ENCODE results near the gene RAB7B.

Gene RAB7B

GRCh38 chr1:205951746-205952145 lies 51.4 kb downstream of the RAB7B start:
- Histone ChIP-seq H3K4me1 (ENCODE audit: control insufficient read depth in 5 of 5, insufficient read depth in 5 of 5, low read length in 5 of 5) (peaks cover 0 to 33% (median 16%) of the 10 kb centered on the region in 5 donors), H3K27me3 (ENCODE audit: control insufficient read depth in 5 of 5, insufficient read depth in 4 of 5, low read length in 5 of 5) (peaks cover 0 to 2% (median 0%) of the 10 kb centered on the region in 5 donors), H3K27ac (ENCODE audit: low read depth, low read length) (no peak overlapping the region), H3K36me3 (ENCODE audit: control insufficient read depth in 5 of 5, insufficient read depth in 5 of 5, low read length in 5 of 5) (no peaks in the 10 kb centered on the region), H3K9ac (ENCODE audit: low read length in 5 of 5) (no peak overlapping the region), H3K9me3 (ENCODE audit: control insufficient read depth in 5 of 5, low read length in 5 of 5) (no peaks in the 10 kb centered on the region), H3K4me3 (ENCODE audit: low read depth in 1 of 5, low read length in 5 of 5) (no peak overlapping the region)

GRCh38 chr1:205950826-205951549 lies 52.2 kb downstream of the RAB7B start:
- no peaks in the 10 kb centered on the region for H3K36me3 ChIP-seq (ENCODE audit: control insufficient read depth in 5 of 5, insufficient read depth in 5 of 5, low read length in 5 of 5)
- H3K4me3 ChIP-seq (ENCODE audit: low read depth in 1 of 5, low read length in 5 of 5), result no peak overlapping the region
- peaks cover 0 to 33% (median 16%) of the 10 kb centered on the region in 5 donors for H3K4me1 ChIP-seq (ENCODE audit: control insufficient read depth in 5 of 5, insufficient read depth in 5 of 5, low read length in 5 of 5)
- H3K9me3 ChIP-seq (ENCODE audit: control insufficient read depth in 5 of 5, low read length in 5 of 5), result no peaks in the 10 kb centered on the region
- H3K27me3 ChIP-seq (ENCODE audit: control insufficient read depth in 5 of 5, insufficient read depth in 4 of 5, low read length in 5 of 5), result peaks cover 0 to 6% (median 0%) of the 10 kb centered on the region in 5 donors
- H3K27ac ChIP-seq (ENCODE audit: low read depth, low read length), result no peak overlapping the region
- no peak overlapping the region for H3K9ac ChIP-seq (ENCODE audit: low read length in 5 of 5)

- H3K4me3 ChIP-seq (ENCODE audit: low read depth in 1 of 5, low read length in 5 of 5), result no peak overlapping the region
- peaks cover 0 to 33% (median 16%) of the 10 kb centered on the region in 5 donors for H3K4me1 ChIP-seq (ENCODE audit: control insufficient read depth in 5 of 5, insufficient read depth in 5 of 5, low read length in 5 of 5)
- no peaks in the 10 kb centered on the region for H3K36me3 ChIP-seq (ENCODE audit: control insufficient read depth in 5 of 5, insufficient read depth in 5 of 5, low read length in 5 of 5)
- no peak overlapping the region for H3K27ac ChIP-seq (ENCODE audit: low read depth, low read length)
- H3K27me3 ChIP-seq (ENCODE audit: control insufficient read depth in 5 of 5, insufficient read depth in 4 of 5, low read length in 5 of 5), result peaks cover 0 to 6% (median 0%) of the 10 kb centered on the region in 5 donors
- H3K9me3 ChIP-seq (ENCODE audit: control insufficient read depth in 5 of 5, low read length in 5 of 5), result no peaks in the 10 kb centered on the region
- H3K9ac ChIP-seq (ENCODE audit: low read length in 5 of 5), result no peak overlapping the region
Measured at GRCh38 chr1:205950280-205950679, 52.9 kb downstream of the RAB7B start.

- Histone ChIP-seq H3K27ac (ENCODE audit: low read depth, low read length) (no peak overlapping the region), H3K4me3 (ENCODE audit: low read depth in 1 of 5, low read length in 5 of 5) (no peak overlapping the region), H3K9ac (ENCODE audit: low read length in 5 of 5) (peak overlapping the region in 1 of 5 donors; percentile 11), H3K9me3 (ENCODE audit: control insufficient read depth in 5 of 5, low read length in 5 of 5) (no peaks in the 10 kb centered on the region), H3K36me3 (ENCODE audit: control insufficient read depth in 5 of 5, insufficient read depth in 5 of 5, low read length in 5 of 5) (no peaks in the 10 kb centered on the region), H3K27me3 (ENCODE audit: control insufficient read depth in 5 of 5, insufficient read depth in 4 of 5, low read length in 5 of 5) (peaks cover 0 to 6% (median 0%) of the 10 kb centered on the region in 5 donors), H3K4me1 (ENCODE audit: control insufficient read depth in 5 of 5, insufficient read depth in 5 of 5, low read length in 5 of 5) (peaks cover 0 to 33% (median 16%) of the 10 kb centered on the region in 5 donors)
Measured at GRCh38 chr1:205949753-205950152, 53.4 kb downstream of the RAB7B start.

DNA sequence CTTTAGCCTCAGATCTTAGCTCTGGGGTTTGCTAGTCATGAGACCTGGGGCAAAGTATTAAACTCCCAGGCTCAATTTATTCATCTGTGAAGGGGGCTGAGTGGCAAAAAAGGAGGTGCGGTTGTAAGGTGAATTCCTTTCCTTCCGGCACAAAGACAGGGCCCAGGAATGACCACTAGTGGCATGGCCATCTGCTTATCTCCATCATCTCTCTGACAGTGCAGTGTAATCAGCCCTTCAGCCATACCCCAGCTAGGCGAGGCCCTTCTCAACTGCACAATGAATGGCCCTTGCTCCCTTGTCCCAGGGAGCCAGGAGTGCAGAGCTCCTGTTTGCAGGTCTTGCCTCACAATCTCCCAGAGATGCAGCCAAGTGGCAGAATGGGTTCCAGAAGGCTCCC lies 54.3 kb downstream of the RAB7B start:
- no peak overlapping the region for H3K9ac ChIP-seq (ENCODE audit: low read length in 5 of 5)
- H3K4me3 ChIP-seq (ENCODE audit: low read depth in 1 of 5, low read length in 5 of 5), result no peak overlapping the region
- no peak overlapping the region for H3K27ac ChIP-seq (ENCODE audit: low read depth, low read length)
- no peaks in the 10 kb centered on the region for H3K36me3 ChIP-seq (ENCODE audit: control insufficient read depth in 5 of 5, insufficient read depth in 5 of 5, low read length in 5 of 5)
- peaks cover 0 to 9% (median 1%) of the 10 kb centered on the region in 5 donors for H3K27me3 ChIP-seq (ENCODE audit: control insufficient read depth in 5 of 5, insufficient read depth in 4 of 5, low read length in 5 of 5)
- H3K4me1 ChIP-seq (ENCODE audit: control insufficient read depth in 5 of 5, insufficient read depth in 5 of 5, low read length in 5 of 5), result peaks cover 0 to 33% (median 16%) of the 10 kb centered on the region in 5 donors
- H3K9me3 ChIP-seq (ENCODE audit: control insufficient read depth in 5 of 5, low read length in 5 of 5), result no peaks in the 10 kb centered on the region

GRCh38 chr1:205948039-205948438 lies 55.2 kb downstream of the RAB7B start:
- Histone ChIP-seq H3K4me3 (ENCODE audit: low read depth in 1 of 5, low read length in 5 of 5) (no peak overlapping the region), H3K9ac (ENCODE audit: low read length in 5 of 5) (no peak overlapping the region), H3K27me3 (ENCODE audit: control insufficient read depth in 5 of 5, insufficient read depth in 4 of 5, low read length in 5 of 5) (peaks cover 4 to 14% (median 9%) of the 10 kb centered on the region in 5 donors), H3K4me1 (ENCODE audit: control insufficient read depth in 5 of 5, insufficient read depth in 5 of 5, low read length in 5 of 5) (peaks cover 0 to 33% (median 16%) of the 10 kb centered on the region in 5 donors), H3K27ac (ENCODE audit: low read depth, low read length) (no peak overlapping the region), H3K9me3 (ENCODE audit: control insufficient read depth in 5 of 5, low read length in 5 of 5) (no peaks in the 10 kb centered on the region), H3K36me3 (ENCODE audit: control insufficient read depth in 5 of 5, insufficient read depth in 5 of 5, low read length in 5 of 5) (no peaks in the 10 kb centered on the region)

- H3K9me3 ChIP-seq (ENCODE audit: control insufficient read depth in 5 of 5, low read length in 5 of 5), result no peaks in the 10 kb centered on the region
- no peak overlapping the region for H3K27ac ChIP-seq (ENCODE audit: low read depth, low read length)
- H3K27me3 ChIP-seq (ENCODE audit: control insufficient read depth in 5 of 5, insufficient read depth in 4 of 5, low read length in 5 of 5), result peaks cover 6 to 24% (median 15%) of the 10 kb centered on the region in 5 donors
- no peak overlapping the region for H3K4me3 ChIP-seq (ENCODE audit: low read depth in 1 of 5, low read length in 5 of 5)
- no peaks in the 10 kb centered on the region for H3K36me3 ChIP-seq (ENCODE audit: control insufficient read depth in 5 of 5, insufficient read depth in 5 of 5, low read length in 5 of 5)
- no peak overlapping the region for H3K9ac ChIP-seq (ENCODE audit: low read length in 5 of 5)
- H3K4me1 ChIP-seq (ENCODE audit: control insufficient read depth in 5 of 5, insufficient read depth in 5 of 5, low read length in 5 of 5), result peaks cover 0 to 27% (median 16%) of the 10 kb centered on the region in 5 donors
Measured at GRCh38 chr1:205947024-205947423, 56.2 kb downstream of the RAB7B start.

GRCh38 chr1:205945069-205945468 lies 58.1 kb downstream of the RAB7B start:
- Histone ChIP-seq H3K4me3 (ENCODE audit: low read depth in 1 of 5, low read length in 5 of 5) (no peak overlapping the region), H3K9ac (ENCODE audit: low read length in 5 of 5) (no peak overlapping the region), H3K4me1 (ENCODE audit: control insufficient read depth in 5 of 5, insufficient read depth in 5 of 5, low read length in 5 of 5) (peaks cover 0 to 7% (median 4%) of the 10 kb centered on the region in 5 donors), H3K27ac (ENCODE audit: low read depth, low read length) (no peak overlapping the region), H3K9me3 (ENCODE audit: control insufficient read depth in 5 of 5, low read length in 5 of 5) (no peaks in the 10 kb centered on the region), H3K36me3 (ENCODE audit: control insufficient read depth in 5 of 5, insufficient read depth in 5 of 5, low read length in 5 of 5) (no peaks in the 10 kb centered on the region), H3K27me3 (ENCODE audit: control insufficient read depth in 5 of 5, insufficient read depth in 4 of 5, low read length in 5 of 5) (peaks cover 9 to 25% (median 16%) of the 10 kb centered on the region in 5 donors)

DNA sequence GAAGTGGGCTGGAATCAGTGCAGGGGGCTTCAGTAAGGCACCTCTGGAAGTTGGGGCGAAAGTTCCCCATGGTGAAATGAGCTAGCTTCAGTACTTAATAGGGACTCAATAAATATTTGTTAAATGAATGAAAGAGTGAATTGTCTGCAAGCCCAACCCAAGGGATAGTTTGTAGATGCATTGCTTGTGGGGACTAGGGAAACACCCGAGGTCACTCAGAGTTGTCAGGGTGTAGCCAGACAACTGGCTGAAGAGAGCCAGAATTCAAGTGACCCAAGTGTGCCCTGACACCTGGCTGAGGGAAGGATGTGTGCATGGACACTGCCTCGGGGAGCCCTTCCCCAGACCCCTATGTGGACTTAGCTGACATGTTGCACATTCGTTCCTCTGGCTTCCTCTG lies 58.7 kb downstream of the RAB7B start:
- Histone ChIP-seq H3K4me1 (ENCODE audit: control insufficient read depth in 5 of 5, insufficient read depth in 5 of 5, low read length in 5 of 5) (peaks cover 0 to 4% (median 0%) of the 10 kb centered on the region in 5 donors), H3K9ac (ENCODE audit: low read length in 5 of 5) (no peak overlapping the region), H3K4me3 (ENCODE audit: low read depth in 1 of 5, low read length in 5 of 5) (no peak overlapping the region), H3K27me3 (ENCODE audit: control insufficient read depth in 5 of 5, insufficient read depth in 4 of 5, low read length in 5 of 5) (peaks cover 9 to 29% (median 16%) of the 10 kb centered on the region in 5 donors), H3K36me3 (ENCODE audit: control insufficient read depth in 5 of 5, insufficient read depth in 5 of 5, low read length in 5 of 5) (no peaks in the 10 kb centered on the region), H3K9me3 (ENCODE audit: control insufficient read depth in 5 of 5, low read length in 5 of 5) (no peaks in the 10 kb centered on the region), H3K27ac (ENCODE audit: low read depth, low read length) (no peak overlapping the region)

DNA sequence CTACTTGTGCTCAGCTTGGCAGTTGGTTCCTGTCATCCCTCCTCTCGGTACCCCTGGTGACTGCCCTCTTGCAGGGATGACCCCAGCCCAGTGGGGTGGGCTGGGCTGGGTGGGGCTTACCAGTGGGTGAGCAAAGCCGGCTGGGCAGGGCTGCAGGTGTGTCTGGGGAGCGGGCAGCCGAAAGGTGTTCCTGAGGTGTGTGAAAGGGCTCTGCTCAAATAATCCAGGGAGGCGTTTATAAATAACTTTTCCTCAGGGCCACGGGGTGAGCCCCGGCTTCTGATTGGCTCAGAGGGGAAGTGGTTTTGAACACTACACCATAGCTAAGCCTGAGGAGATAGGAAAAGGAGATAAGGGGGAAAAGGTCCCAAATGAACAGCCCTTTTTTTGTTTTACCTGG lies 60.0 kb downstream of the RAB7B start, which contains the start of gene SLC26A9:
Gene SLC26A9 (minus strand): TSS at position 212 of the 400 bp plus-strand sequence. CDS start 7,636 bp downstream, outside the sequence.
- Histone ChIP-seq H3K27me3 (ENCODE audit: control insufficient read depth in 5 of 5, insufficient read depth in 4 of 5, low read length in 5 of 5) (peaks cover 9 to 38% (median 16%) of the 10 kb centered on the region in 5 donors), H3K9me3 (ENCODE audit: control insufficient read depth in 5 of 5, low read length in 5 of 5) (no peaks in the 10 kb centered on the region), H3K36me3 (ENCODE audit: control insufficient read depth in 5 of 5, insufficient read depth in 5 of 5, low read length in 5 of 5) (no peaks in the 10 kb centered on the region), H3K4me3 (ENCODE audit: low read depth in 1 of 5, low read length in 5 of 5) (no peak within 1 kb of the TSS), H3K4me1 (ENCODE audit: control insufficient read depth in 5 of 5, insufficient read depth in 5 of 5, low read length in 5 of 5) (peaks cover 0 to 3% (median 0%) of the 10 kb centered on the region in 5 donors), H3K27ac (ENCODE audit: low read depth, low read length) (no peak within 1 kb of the TSS), H3K9ac (ENCODE audit: low read length in 5 of 5) (no peak within 1 kb of the TSS)

Data from subcutaneous abdominal adipose tissue (tissue), 5 donors.